ENCODE data around the gene CRYBA2. TPM values are rescaled to one million over a fixed set of nuclear protein-coding genes. Genes with fewer than 3 reads are reported as not detected.

Gene CRYBA2
- total RNA-seq, 1 donor from 2014 or later, result 77.3 TPM

DNA sequence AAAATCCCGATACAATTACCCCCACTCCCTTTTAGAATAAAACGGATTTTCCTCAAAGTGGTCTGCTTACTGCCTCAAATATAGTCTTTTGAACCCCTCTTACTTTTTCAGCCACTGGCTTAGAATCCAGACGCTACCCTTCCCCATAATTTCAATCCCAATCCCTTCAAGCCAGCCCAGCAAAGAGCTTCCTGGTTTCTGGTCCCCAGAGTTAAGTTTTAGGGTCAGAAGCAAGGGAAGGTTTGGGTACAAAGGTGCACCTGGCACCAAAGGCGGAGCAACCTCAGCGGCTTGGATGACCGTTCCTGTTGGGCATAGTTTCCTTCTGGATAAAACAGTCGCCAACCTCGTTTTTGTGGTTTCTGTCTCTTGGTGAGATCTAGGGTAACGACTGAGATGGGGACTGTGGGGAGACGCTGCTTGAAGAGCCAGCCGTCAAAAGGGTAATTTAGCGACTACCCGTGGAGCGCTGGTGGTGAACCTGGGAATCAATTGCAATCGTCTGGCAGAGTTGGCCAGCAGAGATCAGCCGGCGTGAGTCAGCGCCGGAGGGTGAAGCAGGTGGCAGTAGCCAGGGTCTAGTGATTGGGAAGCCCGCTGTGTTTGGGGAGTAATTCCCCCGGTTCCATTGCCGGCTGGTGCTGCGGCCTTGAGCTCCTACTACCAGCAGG is 9.8 kb downstream of the CRYBA2 start:
- no peak for DNase-seq (ENCODE audit: extremely low spot score, unreplicated experiment)
- Mint-ChIP-seq H3K27me3 (peaks cover 91% of the 10 kb centered on the region), H3K9me3 (no peaks in the 10 kb centered on the region), H3K36me3 (no peaks in the 10 kb centered on the region), H3K4me1 (ENCODE audit: unreplicated experiment) (peaks cover 3% of the 10 kb centered on the region), H3K27ac (no peak overlapping the region), H3K4me3 (peak overlapping the region; percentile 62)
- TF ChIP-seq, protein P1, sequence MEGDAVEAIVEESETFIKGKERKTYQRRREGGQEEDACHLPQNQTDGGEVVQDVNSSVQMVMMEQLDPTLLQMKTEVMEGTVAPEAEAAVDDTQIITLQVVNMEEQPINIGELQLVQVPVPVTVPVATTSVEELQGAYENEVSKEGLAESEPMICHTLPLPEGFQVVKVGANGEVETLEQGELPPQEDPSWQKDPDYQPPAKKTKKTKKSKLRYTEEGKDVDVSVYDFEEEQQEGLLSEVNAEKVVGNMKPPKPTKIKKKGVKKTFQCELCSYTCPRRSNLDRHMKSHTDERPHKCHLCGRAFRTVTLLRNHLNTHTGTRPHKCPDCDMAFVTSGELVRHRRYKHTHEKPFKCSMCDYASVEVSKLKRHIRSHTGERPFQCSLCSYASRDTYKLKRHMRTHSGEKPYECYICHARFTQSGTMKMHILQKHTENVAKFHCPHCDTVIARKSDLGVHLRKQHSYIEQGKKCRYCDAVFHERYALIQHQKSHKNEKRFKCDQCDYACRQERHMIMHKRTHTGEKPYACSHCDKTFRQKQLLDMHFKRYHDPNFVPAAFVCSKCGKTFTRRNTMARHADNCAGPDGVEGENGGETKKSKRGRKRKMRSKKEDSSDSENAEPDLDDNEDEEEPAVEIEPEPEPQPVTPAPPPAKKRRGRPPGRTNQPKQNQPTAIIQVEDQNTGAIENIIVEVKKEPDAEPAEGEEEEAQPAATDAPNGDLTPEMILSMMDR (conservative IDR thresholded peaks at IDR 0.05), result no peak

GRCh38 chr2:218982586-218983262 is 10.5 kb downstream of the CRYBA2 start:
- H3K36me3 Mint-ChIP-seq, result no peaks in the 10 kb centered on the region
- H3K27ac Mint-ChIP-seq, result no peak overlapping the region
- H3K4me1 Mint-ChIP-seq (ENCODE audit: unreplicated experiment), result peaks cover 3% of the 10 kb centered on the region
- DNase-seq (ENCODE audit: extremely low spot score, unreplicated experiment), result no peak
- H3K4me3 Mint-ChIP-seq, result peak overlapping the region; percentile 36
- H3K27me3 Mint-ChIP-seq, result peaks cover 89% of the 10 kb centered on the region
- TF ChIP-seq, protein P1 (conservative IDR thresholded peaks at IDR 0.05), result no peak
- no peaks in the 10 kb centered on the region for H3K9me3 Mint-ChIP-seq

DNA sequence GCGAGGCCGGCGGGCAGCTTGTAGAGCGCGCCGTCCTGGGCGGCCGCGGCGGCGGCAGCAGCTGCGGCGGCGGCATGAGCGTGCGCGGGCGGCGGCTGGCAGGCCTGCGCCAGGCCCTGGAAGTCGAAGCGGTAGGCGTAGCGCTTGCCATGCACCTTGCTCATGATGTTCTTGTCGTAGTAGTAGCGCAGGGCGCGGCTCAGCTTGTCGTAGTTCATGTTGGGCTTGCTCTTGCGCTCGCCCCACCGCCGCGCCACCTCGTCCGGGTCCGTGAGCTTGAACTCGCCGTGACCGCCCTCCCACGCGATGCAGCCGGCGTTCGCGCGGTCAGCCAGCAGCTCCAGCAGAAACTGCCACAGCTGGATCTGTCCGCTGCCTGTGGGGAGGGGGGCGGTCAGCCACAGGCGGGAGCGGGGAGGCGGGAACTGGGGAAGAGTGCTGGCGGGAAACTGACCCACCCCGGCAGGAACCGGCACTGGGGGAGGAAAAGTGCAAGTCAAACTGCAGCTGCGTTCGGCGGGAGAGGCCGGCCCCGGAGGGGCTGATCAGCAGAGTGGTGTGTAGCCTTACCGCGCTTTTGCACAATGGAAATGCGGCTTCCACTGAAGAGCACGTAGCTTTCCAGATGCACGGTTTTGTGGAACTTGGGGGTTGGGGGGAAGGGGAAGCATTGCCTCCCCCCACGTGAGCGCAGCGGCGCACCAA is 11.2 kb downstream of the CRYBA2 start:
- Mint-ChIP-seq H3K36me3 (no peaks in the 10 kb centered on the region), H3K4me3 (peak overlapping the region; percentile 36), H3K9me3 (no peaks in the 10 kb centered on the region), H3K27ac (no peak overlapping the region), H3K4me1 (ENCODE audit: unreplicated experiment) (peaks cover 3% of the 10 kb centered on the region), H3K27me3 (peaks cover 89% of the 10 kb centered on the region)
- TF ChIP-seq, protein P1 (conservative IDR thresholded peaks at IDR 0.05), result no peak
- DNase-seq (ENCODE audit: extremely low spot score, unreplicated experiment), result no peak

GRCh38 chr2:218981390-218981880 is 11.8 kb downstream of the CRYBA2 start:
- Mint-ChIP-seq H3K4me3 (peak overlapping the region; percentile 77), H3K27me3 (peaks cover 89% of the 10 kb centered on the region), H3K36me3 (no peaks in the 10 kb centered on the region), H3K9me3 (no peaks in the 10 kb centered on the region), H3K4me1 (ENCODE audit: unreplicated experiment) (peaks cover 3% of the 10 kb centered on the region), H3K27ac (peak overlapping the region; percentile 67)
- TF ChIP-seq, protein P1 (conservative IDR thresholded peaks at IDR 0.05), result no peak
- DNase-seq (ENCODE audit: extremely low spot score, unreplicated experiment), result no peak

DNA sequence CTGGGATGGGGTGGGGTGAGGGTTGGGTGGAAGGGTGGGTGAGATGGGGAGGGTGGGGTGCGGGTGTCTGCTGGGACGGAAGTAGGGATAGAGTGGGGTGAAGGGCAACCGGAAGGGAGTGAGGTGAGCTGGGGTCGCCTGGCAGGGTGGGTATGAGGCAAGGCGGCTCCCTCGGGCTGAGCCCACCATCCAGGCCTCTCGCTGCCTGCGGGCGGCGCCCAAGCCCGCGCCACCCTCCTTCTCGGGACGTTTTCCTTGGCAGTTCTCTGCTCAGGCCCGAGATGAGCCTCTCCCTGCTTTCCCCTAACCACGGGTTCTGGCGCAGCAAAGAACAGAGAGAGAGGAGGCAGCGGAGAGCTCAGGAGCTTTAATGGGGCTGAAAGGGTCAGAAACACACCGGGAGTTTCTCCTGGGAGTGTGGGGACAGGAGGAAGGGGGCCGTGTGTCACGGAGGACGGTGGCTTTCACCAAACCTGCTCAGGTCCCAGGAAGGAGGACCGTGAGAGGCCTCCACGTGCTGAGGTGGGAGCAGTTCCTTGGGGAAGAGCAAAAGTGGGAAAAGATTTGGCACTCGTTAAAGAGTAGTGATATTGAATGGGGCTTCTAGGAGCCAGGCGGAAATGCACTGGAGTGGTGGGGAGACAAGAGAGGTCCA is 12.4 kb downstream of the CRYBA2 start:
- H3K36me3 Mint-ChIP-seq, result no peaks in the 10 kb centered on the region
- peak overlapping the region; percentile 67 for H3K27ac Mint-ChIP-seq
- H3K9me3 Mint-ChIP-seq, result no peaks in the 10 kb centered on the region
- TF ChIP-seq, protein P1 (conservative IDR thresholded peaks at IDR 0.05), result no peak
- no peak for DNase-seq (ENCODE audit: extremely low spot score, unreplicated experiment)
- H3K4me1 Mint-ChIP-seq (ENCODE audit: unreplicated experiment), result peaks cover 3% of the 10 kb centered on the region
- H3K4me3 Mint-ChIP-seq, result peak overlapping the region; percentile 77
- peaks cover 89% of the 10 kb centered on the region for H3K27me3 Mint-ChIP-seq

All from type B pancreatic cell (in vitro differentiated cells).